Urothelium cell line (cell line): Measurements from ENCODE around the gene SV2C.
"Not testable (repeated sequence)": the region's sequence is repeated elsewhere in the genome, so short reads cannot be mapped to it uniquely, and the experiment has no call there.

Source experiments
- DNase-seq: peaks from one replicate; pipeline ENCODE4 v3.0.0; 2011; ENCODE audit warnings: low spot score, mixed read lengths
- FAIRE-seq: peaks from 2 replicates; lab custom pipeline; 2011; peaks lifted over from hg19 to GRCh38; lab: Jason Lieb, UNC

The SV2C gene

DNA sequence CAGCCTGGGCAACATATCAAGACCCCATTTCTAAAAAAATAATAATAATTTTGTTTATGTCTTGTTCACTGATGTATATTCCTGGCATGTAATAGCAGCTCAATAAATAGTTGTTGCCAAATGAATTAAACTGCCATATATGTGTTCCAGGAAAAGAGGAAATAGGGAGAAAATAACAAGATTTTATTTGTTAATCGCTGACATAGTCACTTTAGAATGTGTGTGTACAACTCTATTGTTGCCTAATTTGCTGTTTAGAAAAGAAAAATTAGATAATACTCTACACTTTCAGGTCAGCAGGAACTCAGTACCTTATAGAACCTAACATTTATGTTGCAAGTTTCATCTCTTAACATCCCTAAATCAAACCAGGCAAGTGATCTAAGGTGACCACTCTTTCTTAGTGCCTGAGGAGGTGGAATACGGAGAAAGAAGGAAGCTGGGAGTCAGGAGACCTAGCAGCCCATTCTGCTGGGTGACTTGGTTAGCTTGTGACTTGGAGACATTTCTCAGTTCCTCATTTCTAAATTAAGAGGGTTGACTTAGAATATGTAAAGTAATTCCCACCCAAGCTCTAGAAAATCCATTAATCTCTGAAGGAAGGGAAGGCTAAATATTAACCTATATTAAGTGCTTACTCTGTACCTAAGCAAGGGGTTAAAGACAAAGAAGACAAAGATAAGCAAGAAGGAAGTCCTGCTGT lies 209.6 kb downstream of the SV2C start:
- FAIRE-seq (no peak), DNase-seq (no peak)

DNA sequence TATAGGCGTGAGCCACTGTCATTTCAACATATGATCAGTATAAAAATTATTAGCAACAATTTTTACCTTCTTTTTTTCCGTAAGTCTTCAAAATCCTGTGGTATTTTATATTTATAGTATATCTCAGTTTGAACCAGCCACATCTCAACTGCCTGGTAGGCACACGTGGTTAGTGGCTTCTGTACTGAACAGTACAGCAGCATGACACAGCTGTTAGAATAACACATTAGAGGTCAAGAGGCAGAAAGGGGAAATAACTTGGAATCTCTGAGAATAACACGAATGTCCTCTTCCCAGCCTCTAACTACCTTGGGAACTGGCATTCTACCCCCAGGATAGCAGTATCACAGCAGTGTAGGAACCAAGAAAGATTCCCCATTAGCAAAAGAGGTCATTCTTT lies 211.4 kb downstream of the SV2C start:
- no peak for FAIRE-seq
- no peak for DNase-seq

DNA sequence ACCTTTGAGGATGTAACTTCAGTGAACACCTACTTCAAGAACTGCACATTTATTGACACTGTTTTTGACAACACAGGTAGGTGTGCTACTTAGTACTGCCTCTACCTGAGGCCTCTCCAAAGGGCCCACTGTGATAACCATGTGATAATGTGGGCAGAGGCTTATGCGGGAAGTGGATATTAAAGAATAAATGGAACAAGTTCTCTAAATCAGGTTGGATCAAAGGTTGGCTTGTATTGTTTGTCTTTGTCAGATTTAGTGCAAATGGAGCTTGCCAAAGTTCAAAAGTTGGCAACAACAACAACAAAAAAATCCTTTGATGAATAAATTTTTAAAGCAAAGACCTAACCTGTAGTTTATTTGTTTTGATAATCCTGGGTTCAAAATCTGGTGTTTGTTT lies 215.7 kb downstream of the SV2C start:
- FAIRE-seq: no peak
- DNase-seq: no peak

DNA sequence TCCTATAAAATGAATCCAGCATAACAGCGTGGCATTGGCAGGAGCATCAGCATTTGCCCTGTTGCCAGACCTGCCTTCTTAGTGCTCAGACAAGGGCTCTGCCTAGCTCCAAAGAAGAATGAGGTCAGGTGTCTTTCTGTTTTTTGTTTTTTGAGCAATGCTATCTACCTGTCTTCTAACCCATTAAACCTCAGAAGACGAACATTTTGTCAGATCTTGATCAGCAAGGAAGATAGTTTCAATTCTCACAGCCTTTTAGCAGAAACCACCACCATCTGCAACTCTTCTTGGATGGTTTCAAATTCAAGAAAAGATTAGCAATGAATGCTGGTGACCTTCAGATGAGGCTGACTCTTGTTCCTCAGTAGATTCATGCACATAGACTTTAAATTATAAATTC lies 216.4 kb downstream of the SV2C start:
- FAIRE-seq (no peak), DNase-seq (no peak)

DNA sequence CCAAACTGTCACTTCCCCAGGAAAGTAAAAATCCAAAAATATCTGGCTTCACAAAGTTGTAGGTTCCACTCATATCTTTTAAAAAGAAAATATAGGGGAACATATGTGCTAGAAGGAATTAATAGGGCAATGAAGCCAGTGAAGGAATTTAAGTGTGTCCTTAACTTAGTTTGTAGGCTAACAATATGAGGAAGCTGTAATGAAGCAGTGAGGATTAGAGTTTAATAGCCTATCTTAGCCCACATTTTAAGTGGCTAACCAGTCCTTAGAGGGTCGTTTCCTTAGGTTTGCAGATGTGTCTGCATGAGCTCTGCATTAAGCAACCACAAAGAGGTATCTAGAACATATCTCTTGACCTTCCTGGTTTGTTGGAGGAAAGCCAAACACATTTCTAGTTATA lies 218.7 kb downstream of the SV2C start:
- not testable (repeated sequence) for FAIRE-seq, DNase-seq

DNA sequence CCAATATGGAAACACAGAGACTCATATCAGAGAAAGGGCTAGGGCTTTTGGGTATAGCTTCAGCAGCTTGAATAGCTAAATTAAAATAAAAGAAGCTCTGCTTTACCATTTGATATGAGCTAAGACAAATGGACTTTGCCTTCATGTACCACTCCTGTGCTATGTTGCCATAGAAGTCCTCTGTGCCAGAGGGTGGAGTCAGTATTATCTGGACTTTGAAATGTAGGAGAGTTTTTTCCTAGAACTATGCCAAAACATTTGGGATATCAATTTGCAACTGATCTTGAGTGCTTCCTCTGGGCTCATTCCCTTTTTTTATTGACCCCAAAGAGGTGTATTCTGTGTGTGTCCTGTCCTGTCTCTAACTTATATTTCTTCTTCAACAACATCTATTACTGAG lies 219.5 kb downstream of the SV2C start:
- FAIRE-seq, DNase-seq: not testable (repeated sequence)

DNA sequence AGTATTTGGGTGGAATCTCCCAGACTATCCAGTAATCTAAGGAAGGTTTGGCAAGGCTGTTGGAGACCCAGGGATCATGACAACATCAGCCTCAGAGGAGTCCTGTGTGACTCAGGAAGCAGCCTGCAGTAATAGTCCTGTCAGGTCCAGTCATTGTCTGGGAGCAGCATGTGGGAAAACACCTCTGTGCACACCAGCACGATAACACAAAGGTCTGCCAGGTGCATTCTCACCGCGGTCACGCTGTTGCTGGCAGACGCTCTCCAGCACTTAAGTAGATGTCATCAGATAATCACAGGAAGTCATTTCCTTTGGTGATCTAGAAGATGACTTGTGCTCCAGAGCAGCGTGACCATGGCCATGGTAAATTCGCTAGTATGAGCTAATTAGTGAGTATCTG lies 220.7 kb downstream of the SV2C start:
- no peak for FAIRE-seq
- DNase-seq: no peak

DNA sequence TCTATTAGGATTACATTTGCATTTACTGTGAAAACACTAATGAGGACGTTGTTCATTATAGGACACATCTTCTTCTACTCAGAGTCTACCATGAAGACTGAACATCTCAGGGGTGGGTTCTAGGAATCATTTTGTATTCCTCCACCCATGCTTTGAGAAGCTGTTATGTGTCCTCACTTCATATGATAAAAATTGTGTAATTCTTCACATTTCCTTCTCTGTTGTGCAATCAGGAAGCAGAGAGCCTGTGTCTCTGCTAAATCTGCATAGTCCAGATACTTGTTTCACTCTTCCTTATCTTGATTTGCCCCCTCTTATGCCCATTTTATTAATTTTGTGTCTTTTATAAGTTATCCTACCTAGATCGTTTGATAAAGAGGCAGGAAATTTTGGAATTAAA lies 222.1 kb downstream of the SV2C start:
- DNase-seq (no peak), FAIRE-seq (no peak)

DNA sequence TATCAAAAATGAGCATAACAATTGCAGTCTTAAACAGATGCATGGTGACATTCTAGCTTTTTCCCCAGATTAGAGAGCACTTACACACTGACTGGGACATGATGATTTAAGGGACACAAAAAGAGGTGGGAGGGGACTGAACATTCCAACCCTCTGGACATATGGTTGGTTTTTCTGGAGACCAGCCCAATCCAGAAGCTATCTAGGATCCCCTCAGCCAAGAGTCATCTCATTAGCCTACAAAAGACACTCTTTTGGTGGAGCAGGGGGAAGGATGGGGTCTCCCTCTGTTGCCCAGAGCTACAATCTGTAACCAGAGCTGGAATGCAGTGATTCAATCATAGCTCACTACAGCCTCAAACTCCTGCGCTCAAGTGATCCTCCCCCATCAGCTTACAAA lies 222.6 kb downstream of the SV2C start:
- DNase-seq (no peak), FAIRE-seq (no peak)

DNA sequence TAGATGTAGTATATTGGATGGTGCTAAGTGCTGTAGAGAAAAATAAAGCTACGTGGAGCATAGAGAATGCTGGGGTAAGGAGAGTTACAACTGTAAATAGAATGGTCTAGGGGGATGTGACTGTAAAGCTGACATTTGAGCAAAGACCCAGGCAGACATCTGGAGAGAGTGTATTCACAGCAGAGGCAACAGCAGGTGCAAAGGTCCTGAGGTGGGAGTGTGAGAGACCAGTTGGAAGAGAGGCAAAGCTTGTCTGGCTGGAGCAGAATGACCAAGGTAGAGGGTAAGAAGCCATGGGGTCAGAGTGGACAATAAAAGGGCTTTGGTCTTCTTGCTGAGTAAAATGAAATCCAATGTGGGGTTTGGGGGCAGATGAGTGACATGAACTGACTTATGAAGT lies 227.0 kb downstream of the SV2C start:
- FAIRE-seq: no peak

DNA sequence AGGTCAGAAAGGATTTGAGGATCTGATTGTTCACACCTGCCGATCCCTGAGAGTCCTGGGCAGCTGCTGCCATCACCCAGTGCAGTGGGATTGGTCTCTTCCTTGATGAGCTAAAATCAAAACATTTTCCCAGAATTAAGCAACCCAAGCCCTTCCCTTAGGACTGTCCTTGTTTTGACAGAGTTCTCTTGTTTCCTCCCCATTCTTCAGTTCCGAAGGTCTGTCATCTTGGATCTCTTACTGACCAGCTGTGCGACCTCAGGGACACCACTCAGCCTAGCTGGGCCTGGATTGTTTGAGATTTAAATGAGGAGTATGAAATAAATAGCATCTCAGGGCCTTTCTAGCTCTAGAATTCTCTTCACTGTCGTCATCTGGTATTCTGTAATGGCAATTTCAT lies 229.6 kb downstream of the SV2C start:
- DNase-seq (no peak), FAIRE-seq (no peak)

More for the DNA sequence above, 227.0 kb downstream of the SV2C start:
- no peak for DNase-seq

DNA sequence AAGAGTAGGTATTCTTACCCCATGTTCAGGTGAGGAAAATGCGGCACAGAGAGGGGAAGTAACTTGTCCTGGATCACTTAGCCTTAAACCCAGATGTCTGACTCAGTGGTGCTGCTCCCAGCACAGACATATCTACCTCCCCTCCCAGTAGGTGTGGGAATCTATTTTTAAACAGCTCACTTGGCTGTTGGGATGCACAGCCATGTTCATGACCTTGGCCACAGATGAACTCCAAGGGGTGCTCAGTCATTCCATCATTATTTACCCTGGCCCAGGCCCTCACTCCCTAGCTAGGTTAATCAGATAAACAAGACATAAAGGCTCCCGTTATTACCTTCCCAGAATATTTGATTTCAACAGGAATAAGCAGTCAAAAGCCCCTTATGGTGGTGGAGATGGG lies 231.5 kb downstream of the SV2C start:
- no peak for FAIRE-seq
- no peak for DNase-seq

DNA sequence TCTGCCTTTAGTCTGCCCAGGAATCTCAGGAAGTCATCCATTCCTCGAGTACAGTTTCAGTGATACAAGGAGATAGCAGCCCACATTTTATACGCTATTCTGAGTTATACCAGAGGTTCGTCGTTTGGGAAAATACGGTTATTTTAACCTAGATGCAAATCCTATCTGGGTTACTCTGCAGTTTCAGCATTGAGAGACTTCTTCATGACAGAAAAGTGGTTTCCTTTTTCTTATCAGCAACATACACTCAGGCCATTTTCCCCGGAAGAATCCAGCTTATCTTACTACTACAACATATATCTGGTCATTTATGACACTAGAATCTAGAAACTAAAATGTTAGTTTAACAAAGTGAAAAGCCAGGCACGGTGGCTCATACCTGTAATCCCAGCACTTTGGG lies 236.5 kb downstream of the SV2C start:
- FAIRE-seq: no peak

DNA sequence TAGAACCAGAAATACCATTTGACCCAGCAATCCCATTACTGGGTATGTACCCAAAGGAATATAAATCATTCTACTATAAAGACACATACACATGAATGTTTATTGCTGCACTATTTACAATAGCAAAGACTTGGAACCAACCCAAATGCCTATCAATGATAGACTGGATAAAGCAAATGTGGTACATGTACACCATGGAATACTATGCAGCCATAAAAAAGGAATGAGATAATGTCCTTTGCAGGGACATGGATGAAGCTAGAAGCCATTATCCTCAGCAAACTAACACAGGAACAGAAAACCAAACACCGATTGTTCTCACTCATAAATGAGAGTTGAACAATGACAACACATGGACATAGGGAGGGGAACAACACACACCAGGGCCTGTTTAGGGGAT lies 240.3 kb downstream of the SV2C start:
- DNase-seq, FAIRE-seq: not testable (repeated sequence)

More for the DNA sequence above, 236.5 kb downstream of the SV2C start:
- DNase-seq: no peak

DNA sequence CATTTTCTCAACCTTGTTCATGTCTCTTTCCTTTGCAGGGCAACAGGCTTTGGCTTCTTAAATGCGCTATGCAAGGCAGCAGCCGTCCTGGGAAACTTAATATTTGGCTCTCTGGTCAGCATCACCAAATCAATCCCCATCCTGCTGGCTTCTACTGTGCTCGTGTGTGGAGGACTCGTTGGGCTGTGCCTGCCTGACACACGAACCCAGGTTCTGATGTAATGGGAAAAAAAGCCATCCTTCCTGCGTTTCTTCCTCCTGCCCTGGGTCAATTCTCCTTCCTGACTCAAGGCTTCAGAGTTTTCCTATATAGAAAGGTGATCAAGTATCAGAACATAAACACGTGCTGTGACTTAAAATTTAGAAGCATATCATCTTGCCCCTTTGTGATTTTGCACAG lies 242.1 kb downstream of the SV2C start:
- FAIRE-seq (no peak), DNase-seq (no peak)

DNA sequence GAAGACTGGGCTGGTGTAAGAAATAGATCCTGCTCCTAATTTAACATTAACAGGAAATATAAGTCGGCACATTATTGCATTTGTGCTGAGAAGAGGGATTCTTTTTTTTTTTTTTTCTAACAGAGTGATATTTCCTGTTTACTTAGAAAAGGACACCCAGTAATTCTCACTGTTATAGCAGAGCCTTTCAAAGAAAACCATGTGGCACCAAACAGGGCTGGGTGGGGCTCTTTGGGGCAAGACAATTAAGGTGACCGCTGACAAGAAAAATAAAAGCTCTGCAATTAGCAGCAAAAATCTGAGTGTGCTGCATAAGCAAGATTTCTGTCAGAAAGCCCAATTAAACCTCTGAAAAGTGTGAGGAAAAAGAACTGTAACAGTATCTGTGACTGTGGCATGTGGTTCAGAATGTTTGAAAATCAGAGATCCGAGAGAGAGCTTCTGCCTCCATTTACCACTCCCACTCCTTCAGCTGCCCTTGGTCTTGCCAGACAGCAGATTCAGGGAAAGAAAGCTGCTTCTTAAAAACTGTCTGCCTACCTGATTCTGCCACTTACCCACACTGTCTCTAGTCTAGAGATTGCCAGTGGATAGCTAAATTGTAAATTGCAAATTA lies 242.8 kb downstream of the SV2C start:
- DNase-seq (no peak), FAIRE-seq (no peak)

DNA sequence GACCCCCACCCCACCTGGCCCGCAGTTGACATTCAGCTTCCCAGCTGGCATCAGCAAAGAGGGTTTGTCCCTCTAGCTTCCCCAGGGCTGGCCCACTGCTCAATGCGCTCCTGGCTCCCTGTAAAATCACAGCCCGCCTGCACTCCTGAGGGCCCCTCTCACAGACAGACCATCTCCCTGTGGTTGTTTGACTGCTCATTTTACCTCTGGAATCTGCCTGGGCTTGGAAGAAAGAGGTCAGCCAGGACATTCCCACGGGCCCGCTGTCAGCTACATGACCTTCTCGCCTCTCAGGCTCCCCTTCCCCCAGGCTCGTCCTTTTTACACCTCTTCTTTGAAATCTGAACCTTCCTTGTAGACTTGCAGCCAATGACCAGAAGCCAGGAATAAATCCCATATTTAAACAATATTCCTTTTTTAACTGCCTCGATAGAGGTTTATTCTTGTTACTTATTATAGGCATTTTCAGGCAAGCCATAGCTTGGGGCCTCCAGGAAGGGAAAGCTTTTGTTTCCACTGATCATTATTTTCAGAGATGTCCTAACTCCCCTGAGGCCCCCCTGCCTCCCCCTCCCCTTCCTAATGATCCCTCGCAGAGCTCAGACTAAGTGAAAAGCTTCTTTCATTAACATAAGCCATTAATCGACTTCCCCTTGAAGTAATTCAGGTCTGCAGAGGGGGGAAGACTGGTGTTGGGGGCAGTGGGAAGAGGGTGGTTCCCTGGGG lies 243.6 kb downstream of the SV2C start:
- FAIRE-seq (no peak), DNase-seq (no peak)

DNA sequence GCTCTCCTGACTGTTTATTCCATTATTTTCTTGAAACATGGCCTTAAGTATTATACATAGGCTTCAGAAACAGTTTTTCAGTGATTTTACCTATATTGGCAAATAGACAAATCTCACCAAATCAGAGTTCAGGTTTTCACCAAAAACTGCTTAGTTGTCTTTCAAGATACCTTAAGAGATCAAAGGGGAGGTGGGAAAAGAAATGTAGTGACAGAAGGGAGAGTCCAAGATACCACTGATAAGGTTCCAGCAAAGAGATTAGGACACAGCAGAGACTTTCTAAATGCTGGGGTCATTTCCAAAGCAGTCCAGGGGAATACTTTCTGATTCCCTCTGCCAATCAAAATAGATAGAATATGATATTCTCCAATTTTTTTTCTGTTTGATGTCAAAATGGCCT lies 246.2 kb downstream of the SV2C start:
- FAIRE-seq (no peak), DNase-seq (no peak)

DNA sequence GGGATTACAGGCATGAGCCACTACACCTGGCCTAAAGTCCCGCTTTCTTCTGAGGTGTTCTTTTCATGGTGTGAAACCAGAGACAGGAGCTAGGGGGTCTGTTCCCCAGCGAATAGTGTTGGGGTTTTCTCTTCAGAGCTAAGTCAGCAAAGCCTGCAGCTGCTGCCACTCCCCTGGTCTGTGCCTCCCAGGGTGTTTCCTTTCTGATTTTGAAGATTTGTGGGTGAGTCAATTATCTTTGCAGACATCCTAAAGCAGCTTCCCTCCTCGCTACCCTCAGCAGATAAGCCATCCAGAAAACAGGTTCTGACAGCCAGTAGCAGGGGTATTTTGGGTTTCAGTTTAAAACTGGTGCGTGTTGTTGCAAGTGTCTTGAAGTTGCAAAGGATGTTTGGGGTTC lies 247.9 kb downstream of the SV2C start:
- FAIRE-seq: no peak
- no peak for DNase-seq

DNA sequence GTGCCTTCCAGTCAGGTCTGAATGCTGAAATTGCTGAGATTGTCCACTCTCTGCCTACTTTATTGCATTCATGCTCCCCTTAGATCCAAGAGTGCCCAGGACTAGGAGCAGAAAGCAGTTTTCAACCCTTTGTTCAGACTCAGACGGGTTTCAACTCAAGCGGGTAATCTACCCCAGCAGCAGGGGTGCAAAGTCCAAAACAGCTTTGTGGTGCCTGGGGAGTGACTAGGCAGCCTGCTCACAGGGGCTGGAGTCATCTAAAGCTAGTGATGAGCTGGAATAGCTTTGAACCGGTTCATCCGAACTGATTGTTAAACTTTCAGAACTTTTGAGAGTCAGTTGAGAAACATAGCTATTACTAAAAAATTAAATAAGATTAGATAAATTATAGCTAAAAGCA lies 248.9 kb downstream of the SV2C start:
- DNase-seq (no peak), FAIRE-seq (no peak)

DNA sequence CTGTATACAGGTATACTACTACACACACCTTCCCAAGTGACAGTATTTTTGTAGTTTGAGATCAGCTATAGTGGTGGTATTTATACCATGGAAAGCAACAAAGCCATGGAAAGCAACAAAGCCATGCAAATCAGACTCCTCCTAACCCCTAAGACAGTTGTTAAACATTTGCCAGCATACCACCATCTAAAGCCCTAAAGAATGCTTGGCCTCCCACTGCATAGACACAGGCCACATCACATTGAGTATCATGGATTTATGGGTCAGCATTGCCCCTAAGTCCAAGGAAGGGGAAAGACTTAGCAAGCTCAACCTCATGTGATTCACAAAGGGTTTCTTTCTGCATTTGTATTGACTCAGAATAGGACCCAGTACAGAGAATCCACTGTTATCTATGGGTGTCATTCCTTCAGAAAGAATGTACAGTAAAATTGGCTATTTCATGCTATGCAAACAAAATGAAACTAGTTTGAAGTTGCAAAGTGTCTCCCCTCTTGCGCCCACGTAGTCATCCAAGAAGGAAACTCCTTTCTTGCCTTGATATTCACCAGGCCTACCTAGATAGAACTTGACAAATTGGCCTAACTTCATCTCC lies 249.5 kb downstream of the SV2C start:
- DNase-seq: no peak
- no peak for FAIRE-seq

DNA sequence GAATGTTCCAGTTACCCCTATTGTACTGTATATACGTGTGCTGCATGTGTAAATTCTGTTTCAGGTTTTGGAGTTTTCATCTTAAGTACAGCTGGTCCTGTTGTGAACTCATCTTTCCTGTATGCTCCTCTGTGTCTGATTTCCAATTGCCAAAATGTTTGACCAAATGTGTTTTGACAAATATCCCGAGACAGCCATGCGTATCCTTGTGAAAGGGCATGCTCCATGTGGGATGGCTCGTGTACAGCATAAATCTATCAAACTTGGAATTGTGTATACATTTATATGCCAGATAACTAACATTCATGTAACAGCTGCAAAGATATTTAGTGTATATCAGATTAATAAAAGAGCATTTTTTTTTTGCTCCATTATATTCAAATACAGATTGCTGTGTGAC lies 250.4 kb downstream of the SV2C start:
- FAIRE-seq: no peak
- no peak for DNase-seq
